GM12864 (cell line): ENCODE results near the gene NKAIN4.

ENCODE experiments used
- DNase-seq: peaks from one replicate; pipeline ENCODE4 v3.0.0-alpha.2; 2011; ENCODE audit warnings: low read depth
- H3K4me3 ChIP-seq: 2 replicates; pipeline ENCODE4 v1.5.1; 2011; ENCODE audit warnings: mild to moderate bottlenecking, low read depth, low read length, control low read depth
- TF ChIP-seq, protein P1 (sequence below): IDR thresholded peaks from 2 replicates; pipeline ENCODE4 v1.5.1; 2011; ENCODE audit warnings: low read depth, mild to moderate bottlenecking, moderate library complexity, low read length, control low read depth, inconsistent platforms; ENCODE audit errors: missing control alignments

NKAIN4 gene

GRCh38 chr20:63247671-63248228 is 6.5 kb downstream of the NKAIN4 start:
- TF ChIP-seq, protein P1, sequence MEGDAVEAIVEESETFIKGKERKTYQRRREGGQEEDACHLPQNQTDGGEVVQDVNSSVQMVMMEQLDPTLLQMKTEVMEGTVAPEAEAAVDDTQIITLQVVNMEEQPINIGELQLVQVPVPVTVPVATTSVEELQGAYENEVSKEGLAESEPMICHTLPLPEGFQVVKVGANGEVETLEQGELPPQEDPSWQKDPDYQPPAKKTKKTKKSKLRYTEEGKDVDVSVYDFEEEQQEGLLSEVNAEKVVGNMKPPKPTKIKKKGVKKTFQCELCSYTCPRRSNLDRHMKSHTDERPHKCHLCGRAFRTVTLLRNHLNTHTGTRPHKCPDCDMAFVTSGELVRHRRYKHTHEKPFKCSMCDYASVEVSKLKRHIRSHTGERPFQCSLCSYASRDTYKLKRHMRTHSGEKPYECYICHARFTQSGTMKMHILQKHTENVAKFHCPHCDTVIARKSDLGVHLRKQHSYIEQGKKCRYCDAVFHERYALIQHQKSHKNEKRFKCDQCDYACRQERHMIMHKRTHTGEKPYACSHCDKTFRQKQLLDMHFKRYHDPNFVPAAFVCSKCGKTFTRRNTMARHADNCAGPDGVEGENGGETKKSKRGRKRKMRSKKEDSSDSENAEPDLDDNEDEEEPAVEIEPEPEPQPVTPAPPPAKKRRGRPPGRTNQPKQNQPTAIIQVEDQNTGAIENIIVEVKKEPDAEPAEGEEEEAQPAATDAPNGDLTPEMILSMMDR: no peak
- no peak overlapping the region for H3K4me3 ChIP-seq
- no peak for DNase-seq

- no peak overlapping the region for H3K4me3 ChIP-seq
- DNase-seq: no peak
- TF ChIP-seq, protein P1: no peak
Observed at GRCh38 chr20:63246490-63247288, 7.6 kb downstream of the NKAIN4 start.

DNA sequence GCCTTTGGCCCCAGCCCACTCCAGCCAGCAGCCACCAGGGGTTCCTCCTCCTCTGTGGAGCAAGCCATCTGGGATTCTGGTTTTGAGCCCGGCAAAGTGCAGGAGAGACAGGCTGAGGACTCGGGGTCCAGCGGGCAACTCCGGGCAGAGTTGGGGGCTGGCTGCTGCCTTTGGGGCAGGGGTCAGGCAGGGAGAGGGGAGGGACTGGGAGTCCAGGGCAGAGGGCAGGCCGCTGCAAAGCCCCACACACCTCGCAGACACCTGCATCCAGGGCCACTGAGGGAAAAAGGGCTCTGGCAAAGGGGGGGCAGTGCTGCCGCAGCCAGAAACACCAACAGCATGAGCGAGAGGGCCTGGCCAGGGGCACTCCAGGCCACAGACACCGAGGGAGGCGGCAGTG is 9.8 kb downstream of the NKAIN4 start:
- H3K4me3 ChIP-seq: no peak overlapping the region
- DNase-seq: no peak
- TF ChIP-seq, protein P1: no peak

DNA sequence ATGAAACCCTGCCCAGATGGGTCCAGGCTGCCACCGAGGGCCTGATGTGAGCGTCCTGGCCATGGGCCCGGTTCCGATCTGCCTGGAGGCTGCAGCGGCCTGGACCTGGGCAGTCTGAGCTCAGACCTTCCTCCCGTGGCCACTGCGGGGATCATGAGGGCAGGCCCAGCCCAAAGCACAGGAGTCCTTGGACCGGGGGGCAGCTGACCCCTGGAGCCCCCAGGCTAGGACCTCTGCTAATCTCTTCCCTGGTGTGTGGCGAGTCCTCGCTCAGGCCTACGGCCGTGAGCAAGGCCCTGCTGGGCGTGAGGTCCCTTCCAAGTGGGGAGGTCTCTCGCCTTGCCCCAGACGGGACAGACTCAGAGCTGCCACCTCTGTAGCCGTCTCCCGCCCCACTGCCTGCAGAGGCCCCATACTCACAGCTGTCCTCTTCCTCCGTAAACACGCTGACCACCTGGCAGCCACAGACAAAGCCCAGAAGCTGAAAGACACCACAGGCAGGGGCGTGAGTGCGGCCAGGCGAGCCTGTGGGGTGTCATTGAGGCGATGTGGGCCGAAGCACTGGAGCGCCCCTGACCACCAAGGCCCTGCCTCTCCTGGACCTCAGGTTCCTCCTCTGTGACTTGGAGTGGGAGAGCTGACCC is 10.5 kb downstream of the NKAIN4 start:
- no peak overlapping the region for H3K4me3 ChIP-seq
- TF ChIP-seq, protein P1: no peak
- DNase-seq: no peak

DNA sequence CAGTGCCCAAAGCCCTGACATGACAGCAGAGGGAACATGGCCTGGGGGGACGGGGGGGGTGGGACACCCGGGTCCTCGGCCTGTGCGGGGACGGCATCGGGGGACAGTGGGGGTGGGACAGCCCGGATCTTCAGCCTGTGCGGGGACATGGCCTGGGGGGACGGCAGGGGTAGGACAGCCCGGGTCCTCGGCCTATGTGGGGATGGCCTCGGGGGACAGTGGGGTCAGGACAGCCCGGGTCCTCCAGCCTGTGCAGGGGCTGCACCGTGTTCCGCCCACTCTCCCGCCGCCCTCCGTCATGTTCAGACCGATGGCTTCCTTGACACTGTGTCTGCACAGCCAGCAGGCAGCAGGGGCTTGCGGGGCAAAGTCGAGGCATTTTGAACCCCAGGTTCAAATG is 11.5 kb downstream of the NKAIN4 start:
- DNase-seq: no peak
- no peak overlapping the region for H3K4me3 ChIP-seq
- TF ChIP-seq, protein P1: no peak

DNA sequence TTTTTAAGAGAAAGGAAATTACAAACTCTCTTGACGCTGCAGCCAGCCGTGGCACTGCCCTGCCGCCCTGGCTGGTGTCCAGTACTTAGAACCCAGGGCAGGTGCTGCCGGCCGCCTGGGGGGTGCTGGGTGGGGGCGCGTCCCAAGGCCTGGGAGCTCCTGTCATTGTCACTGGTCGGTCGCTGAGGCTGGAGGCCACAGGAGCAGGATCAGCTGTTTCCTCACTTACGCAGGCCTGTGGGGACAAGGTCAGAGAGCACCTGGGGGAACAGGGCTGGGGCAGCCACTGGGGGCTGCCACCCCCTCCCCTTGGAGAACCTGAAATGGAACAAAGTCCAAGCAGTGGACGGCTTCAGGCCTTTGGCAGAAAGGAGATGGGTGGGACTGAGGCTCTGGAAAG is 13.0 kb downstream of the NKAIN4 start:
- TF ChIP-seq, protein P1: no peak
- no peak overlapping the region for H3K4me3 ChIP-seq
- no peak for DNase-seq
